Ishikawa (cell line): ENCODE measurements around the gene LRP8.

Source experiments
- REST ChIP-seq: IDR thresholded peaks from 2 replicates; pipeline ENCODE4 v1.6.1; 2012; ENCODE audit warnings: low read depth, mild to moderate bottlenecking
- TF ChIP-seq, protein P1 (sequence below): IDR thresholded peaks from 2 replicates; pipeline ENCODE4 v1.6.1; 2012

DNA sequence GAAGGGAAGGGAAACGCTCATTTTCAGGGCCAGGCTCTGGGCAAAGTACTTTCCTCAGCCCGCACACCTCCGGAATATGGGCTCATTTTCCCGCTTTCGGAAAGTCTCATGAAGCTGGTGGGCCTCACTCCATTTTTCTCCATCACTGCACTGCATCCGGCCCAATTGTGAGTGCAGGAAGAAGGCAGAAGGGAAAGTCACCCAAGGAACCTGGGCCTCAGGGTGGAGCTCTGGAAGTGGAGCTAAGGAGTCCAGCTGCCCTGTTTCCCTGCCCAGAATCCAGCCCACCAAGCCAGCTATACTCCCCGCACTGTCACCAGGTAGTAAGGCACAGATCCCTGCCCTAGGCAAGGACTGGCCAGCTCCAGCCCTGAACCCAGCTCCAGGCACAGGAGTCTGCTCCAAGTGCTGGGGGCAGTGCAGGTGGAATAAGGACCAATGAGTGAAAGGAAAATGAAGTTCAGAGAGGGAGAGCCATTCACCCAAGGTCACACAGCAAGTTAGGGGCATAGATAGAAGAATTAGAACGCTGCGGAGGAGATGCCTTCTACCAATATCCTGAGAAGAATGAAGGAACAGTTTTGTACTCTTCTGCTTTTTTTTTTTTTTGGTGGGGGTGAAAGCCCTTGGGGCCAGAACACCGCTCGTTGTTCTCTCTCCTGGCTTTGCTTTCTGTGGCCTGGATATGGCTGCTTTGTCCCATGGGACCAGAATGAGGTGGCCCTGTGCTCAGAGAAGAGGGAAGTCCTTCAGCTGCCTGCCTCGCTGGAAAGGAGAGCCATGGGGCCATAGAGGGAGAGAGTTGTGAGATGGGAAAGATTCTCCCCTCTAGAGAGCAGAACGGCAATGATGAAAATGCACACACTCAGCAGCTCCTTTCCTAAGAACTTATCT lies 10.0 kb downstream of the LRP8 start:
- TF ChIP-seq, protein P1, sequence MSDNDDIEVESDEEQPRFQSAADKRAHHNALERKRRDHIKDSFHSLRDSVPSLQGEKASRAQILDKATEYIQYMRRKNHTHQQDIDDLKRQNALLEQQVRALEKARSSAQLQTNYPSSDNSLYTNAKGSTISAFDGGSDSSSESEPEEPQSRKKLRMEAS = no peak
- no peak for TF ChIP-seq REST
